NCI-H345 (cell line): ENCODE measurements around the gene RAB8B.
"Not testable (repeated sequence)": the region's sequence is repeated elsewhere in the genome, so short reads cannot be mapped to it uniquely, and the experiment has no call there.

ENCODE experiments used
- DNase-seq: peaks from one replicate; lab custom pipeline; 2025; lab: John Stamatoyannopoulos, UW

Gene RAB8B

DNA sequence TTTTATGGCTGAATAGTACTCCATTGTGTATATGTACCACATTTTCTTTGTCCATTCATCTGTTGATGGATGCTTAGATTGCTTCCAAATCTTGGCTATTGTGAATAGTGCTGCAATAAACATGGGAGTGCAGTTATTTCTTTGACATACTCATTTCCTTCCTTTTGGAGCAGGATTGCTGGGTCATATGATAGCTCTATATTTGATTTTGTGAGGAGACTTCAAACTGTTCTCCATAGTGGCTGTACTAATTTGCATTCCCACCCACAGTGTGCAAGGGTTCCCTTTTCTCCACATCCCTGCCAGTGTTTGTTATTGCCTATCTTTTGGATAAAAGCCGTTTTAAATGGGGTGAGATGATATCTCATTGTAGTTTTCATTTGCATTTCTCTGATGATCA is 47.7 kb downstream of the RAB8B start:
- not testable (repeated sequence) for DNase-seq

DNA sequence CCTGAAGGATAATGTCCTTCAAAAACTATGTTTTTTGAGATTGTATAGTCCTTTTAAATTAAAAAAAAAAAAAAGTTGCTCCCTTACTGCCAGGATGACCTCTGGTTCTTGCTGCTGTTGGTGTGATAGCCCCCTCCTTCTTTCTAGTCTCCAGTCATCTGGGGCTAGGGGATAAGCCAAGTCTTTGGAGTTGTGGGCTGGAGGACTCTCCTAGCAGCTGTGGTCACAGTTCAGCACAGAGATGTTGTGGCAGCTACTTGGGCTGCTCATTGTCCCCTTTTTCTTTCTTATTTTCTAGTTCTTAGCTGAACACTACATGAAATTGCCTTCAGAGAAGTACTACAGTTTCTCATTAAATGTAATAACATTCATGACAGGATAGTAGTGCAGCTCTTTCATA is 48.8 kb downstream of the RAB8B start:
- DNase-seq, result no peak

DNA sequence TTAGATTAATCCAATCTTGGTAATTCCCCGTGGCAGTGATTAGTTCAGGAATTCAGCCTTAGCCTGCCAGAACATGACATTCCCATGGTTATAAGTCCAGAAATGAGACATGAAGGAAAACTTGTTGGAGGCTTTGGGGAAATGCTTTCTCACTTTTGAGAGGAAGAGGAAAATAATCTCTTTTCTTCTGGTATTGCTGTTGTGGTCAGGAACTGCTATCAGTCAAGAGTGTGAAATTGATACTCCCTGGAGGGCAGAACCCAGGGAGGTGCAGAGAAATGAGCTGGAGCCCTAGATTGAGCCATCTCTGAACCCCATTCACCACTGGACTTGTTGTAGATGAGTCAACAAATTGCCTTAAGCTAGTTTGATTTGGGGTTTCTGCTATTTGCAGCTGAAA is 49.4 kb downstream of the RAB8B start:
- no peak for DNase-seq

DNA sequence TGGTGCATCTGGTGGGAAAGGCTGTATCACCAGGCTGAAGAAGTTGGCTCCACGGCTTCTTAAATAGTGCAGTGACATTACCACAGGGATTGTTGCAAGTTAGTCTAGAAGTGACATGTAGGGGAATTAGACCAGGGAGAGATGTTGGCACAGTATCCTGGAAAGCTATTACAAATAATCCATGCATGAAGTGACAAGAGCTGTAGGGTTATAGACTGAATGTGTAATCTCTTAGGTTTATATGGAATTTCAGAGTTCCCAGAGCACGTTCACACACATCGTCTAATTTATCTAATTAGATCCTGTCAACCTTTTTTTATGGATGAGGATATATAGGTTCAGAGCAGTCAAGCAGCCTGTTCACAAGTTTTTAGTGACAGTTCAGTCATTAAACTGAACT is 50.7 kb downstream of the RAB8B start:
- DNase-seq, result peak; percentile 13

DNA sequence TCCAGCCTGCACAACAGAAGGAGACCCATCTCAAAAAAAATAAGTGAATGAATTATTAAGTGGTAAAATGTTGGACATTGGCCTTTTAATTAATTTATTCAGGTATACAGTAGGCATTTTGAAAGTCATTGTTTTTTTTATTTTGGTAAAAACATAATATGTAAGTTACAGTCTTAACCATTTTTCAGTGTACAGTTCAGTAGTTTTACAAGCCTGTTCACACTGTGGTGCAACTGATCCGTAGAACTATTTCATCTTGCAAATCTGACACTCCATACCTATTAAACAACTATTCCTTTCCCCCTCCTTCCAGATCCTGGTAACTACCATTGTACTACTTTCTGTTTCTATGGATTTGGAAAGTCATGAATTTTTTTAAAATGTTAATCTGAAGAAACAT is 51.9 kb downstream of the RAB8B start:
- DNase-seq, result no peak

DNA sequence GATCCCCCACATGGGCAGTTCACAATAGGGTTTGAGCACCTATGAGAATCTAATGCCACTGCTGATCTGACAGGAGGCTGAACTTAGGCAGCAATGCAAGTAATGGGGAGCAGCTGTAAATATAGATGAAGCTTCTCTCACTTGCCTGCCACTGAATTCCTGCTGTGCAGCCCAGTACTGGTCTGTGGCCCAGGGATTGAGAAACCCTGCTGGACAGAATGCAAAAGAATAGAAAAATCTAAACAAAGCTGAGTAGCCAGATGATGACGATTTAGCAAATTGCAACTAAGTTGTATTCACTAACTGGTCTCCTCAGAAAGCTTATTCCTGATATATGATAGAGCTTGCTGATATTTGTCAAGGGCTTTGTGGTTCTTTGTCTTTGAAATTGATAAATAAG is 53.7 kb downstream of the RAB8B start:
- DNase-seq, result no peak

DNA sequence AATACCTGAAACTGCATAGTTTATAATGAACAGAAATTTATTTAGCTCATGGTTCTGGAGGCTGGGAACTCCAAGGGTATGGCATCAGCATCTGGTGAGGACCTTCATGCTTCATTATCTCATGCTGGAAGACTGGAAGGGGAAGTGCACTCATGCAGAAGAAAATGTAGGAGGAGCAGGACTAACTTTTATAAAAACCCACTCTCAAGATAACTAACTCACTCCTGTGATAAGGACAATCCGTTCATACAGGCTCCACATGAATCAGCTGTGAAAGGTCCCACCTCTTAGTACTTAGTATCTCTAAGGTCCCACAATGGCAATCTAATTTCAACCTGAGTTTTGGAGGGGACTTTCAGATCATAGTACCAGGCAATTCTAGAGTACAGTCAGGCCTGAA is 54.4 kb downstream of the RAB8B start:
- DNase-seq, result no peak

DNA sequence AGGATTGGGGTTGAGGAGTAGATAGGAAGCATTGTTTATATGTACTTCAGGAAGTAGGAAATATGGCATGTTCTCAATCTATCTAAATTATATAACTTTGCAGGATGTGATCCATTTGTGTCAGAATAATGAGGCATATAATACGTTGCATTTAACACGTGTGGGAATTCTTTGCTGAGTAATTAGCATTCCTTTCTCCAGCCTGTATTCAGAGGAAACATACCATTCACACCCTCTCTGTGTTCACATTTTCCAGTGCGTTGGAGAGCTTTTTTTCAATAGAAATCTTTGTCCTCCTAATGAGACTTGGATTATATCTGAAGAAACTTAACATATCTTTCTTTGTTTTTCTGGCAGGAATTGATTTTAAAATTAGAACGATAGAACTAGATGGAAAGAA is 55.0 kb downstream of the RAB8B start:
- DNase-seq, result no peak

DNA sequence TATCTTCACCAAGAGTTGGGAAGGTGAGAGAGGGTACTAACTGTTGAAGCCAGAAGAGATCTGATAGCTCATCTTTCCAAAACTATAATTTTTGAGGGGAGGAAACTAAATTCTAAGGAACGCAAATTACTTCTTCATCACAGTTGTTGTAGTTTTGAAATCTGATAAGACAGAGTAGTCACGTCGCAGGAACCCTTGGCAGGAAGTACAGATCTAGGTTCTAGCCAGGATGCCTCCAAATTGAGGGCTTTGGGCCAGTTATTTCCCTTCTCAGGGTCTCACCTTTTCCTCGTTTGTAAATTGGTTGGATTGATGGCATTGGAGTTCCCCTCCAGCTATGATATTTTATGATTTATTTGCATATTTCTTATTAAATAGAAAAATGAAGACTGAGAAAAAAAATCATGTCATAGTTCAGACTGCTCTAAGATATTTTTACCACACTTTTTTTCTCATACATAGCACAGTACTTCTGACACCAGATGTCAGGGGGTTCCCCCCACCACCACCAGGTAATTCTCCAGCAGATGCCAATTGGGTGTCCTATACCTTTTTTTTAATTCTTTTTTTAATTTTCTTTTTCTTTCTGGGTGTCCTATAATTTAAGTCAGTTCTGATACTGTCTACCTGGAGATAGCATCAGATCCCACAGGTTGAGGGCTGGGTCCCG is 55.7 kb downstream of the RAB8B start:
- DNase-seq, result no peak

DNA sequence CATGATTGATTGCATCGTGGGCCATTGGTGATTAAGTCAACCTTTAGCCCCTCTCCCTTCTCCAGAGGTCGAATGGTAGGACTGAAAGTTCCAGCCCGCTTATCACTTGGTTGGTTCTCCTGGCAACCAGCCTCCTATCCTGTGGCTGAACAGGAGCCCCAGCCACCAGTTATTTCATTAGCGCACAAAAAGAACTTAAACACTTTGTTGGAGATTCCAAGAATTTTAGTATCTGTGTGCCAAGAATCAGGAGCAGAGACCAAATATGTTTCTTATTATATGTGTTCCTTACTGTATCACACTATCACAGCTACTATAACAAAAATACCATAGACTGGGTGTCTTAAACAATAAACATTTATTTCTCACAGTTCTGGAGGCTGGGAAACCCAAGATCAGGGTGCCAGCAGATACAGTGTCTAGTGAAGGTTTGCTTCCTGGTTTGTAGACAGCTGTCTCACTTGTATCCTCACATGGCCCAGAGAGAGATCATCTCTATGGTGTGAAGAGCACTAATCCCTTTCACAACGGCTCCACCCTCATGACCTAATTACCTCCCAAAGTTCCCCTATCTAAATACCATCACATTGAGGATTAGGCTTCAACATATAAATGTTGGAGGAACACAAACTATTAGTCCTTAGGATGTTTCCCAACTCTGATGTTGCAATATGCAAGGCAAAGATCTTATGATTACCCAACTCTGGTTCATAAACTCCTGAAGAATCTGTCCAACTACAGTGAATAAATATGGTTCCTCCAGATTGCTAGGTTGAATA is 57.5 kb downstream of the RAB8B start:
- no peak for DNase-seq

DNA sequence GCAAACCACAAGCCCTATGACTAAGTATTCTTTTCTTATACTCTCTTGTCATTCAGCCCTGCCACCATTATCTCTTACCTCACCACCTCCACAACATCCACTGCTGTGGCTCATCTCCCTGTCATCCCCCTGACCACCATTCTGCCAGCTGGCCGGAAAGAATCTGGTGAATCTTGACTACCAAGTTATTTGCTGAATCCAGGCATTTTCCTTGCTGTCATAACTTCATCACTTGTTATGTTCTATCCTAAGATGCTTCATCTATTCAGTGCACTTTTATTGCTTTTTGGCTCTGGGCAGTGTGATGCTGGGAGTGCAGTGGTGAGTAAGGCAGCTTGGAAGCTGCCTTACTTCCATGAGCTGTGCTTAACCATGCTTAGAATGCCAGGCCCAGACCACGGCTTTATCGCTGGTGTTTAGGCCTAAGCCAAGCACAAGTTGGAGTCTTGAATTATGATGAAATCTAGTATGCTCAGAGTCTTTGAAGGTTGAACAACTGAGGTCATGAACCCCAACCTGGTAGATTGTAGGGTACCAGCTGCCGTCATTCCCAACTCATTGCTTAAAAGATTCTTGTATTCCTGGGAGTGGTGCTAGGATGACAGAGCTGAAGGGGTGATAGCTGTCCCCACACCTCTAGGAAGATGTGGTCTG is 61.0 kb downstream of the RAB8B start:
- no peak for DNase-seq

DNA sequence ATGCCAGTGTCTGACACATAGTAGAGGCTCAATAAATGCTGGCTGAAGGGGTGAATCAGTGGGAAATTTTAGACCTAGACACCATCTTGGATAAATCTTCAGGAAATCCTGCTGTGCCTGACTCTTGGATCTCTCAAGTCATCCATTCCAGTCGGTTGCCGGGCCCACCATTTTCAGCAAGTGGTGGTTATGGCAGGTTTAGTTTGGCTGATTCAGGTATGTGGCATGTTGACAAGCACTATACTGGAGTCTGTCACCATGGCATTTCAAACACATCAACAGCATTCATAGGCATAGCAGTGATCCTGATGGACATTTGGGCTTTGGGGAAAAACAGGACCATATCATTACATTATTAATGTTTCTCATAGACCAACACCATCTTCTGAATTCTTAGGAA is 62.3 kb downstream of the RAB8B start:
- no peak for DNase-seq

DNA sequence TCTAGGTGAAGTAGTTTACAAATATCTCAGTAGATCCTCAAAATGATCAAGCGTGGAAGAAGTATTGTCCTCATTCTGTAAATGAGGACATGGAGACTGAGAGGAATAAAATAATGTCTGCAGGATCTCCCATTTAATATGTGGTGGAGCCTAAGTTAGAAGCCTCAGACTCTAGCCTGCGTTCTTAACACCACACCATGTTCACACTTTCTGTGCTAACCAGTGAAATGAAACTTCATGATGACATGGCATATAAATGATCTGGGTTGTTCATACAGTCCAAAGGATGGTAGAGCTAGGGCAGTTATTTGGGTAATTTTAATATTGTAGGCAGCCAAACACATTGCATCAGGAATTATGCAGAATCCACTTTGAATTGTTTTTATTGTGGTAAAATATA is 62.9 kb downstream of the RAB8B start:
- DNase-seq, result no peak

DNA sequence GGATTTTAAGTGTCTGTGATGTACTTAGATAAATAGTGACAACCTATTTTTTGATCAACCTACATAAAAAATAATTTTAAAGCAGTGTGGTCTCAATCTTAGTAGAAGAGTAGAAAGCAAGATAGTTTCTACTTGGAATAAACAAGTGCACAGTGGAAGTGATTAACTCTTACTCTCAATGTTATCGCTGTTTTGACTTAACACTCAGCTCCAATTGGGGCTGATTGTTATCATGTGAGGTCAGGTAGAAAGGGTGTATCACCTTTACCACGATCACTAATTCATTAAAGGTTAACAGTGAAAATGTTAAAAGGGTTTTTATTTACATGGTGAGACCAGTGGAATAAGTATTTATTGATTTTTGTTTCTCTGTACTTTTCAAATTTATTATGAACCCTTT is 65.6 kb downstream of the RAB8B start:
- DNase-seq, result no peak

DNA sequence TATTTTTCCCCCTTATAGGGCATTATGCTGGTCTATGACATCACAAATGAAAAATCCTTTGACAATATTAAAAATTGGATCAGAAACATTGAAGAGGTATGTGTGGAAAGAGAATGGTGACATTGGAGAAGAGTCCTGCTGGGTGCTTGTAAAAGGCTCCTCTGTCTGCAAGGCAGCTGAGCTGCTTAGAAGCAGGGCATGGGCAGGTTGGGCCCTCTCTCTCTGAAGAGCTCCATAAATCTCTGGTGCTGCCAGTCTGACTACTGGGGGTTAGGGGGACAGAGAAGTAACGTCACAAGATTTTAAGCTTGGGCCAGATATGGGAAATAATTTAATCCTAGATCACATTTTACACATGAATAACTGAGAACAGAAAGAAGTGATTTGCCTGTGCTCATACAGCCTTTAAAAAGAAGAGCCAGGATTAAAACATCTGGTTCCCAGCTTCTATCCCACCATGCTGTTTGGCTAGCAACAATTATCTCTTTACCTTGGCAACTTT is 66.1 kb downstream of the RAB8B start:
- DNase-seq, result no peak

DNA sequence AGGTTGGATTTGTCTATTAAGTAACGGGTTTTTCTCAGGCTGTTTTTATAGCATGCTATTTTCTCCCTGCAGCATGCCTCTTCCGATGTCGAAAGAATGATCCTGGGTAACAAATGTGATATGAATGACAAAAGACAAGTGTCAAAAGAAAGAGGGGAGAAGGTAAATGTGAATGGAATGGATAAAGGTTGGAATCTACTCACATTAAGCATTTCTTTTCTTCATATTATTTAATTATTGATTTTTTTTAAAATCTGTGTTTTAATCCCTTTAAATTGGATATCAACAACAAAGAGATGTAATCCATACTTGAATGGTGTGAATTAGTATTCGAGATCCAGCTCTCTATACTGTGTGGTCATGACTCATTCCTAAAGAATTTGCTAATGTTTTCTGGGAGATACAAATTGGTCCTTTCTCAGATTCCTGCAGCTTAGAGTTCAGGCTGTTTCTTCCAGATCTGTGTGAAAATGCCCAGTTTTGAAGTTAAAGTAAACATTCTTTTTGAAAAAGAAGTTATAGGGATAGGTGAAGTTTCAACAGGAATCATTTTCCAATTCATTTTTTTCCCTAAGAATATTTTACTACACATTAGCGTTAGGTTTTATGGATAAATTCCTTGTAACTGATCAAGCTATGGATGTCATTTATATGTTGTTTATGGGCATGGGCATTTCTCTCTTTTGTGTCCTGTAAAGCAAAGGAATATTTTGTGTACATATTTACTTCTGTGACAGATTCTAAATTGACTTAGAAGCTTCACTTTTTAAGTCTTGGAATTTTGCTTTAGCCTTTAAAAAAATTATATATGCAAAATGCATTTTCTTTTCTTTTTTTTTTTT is 67.2 kb downstream of the RAB8B start:
- no peak for DNase-seq

DNA sequence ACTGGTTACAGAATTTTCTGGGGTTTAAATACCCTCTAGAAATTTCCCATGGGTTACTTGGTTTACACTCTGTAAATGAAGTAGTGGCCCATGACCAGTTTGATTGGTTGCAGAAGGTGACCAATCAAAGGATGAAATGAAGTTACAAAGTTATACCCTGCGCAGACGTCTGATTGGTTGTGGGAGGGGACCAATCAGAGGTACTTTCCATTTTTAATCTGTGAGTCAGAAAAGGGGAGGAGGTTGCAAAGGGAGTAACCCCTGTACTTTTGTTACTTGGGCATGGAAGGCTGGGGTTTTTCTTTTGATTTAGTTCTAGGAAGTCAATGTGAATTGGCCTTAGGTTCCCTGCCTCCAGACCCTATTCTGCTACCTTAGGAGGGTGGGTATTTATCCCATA is 69.3 kb downstream of the RAB8B start:
- no peak for DNase-seq

DNA sequence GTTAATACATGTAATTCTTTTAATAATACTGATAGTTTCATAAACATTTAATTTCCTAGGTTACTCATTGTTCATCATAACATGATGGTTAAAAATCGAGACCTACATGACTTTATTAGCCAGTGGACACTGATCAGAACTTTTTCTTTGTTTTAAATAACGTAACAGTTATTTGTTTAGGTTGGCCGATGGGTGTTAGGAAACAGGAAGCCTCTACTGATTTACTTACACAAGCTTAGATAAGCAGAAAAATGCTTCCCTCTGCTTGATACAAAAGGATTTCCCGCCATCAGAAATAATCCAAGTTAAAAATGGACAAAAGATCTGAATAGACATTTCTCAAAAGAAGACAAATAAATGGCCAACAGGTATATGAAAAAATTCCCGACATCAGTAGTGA is 71.4 kb downstream of the RAB8B start:
- no peak for DNase-seq

DNA sequence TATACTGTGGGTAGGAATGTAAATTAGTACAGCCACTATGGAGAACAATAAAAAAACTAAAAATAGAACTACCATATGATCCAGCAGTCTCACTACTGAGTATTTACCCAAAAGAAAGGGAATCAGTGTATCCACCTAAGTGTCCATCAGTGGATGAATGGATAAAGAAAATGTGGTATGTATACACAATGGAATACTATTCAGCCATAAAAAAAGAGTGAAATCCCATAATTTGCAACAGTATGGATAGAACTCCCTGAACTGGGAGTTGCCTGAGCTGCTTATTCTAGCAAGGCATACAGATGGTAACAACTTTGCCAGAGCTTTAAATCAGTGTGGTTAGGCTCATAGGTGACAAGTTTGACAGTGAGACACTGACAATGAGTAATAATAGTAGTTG is 71.9 kb downstream of the RAB8B start:
- DNase-seq, result no peak

DNA sequence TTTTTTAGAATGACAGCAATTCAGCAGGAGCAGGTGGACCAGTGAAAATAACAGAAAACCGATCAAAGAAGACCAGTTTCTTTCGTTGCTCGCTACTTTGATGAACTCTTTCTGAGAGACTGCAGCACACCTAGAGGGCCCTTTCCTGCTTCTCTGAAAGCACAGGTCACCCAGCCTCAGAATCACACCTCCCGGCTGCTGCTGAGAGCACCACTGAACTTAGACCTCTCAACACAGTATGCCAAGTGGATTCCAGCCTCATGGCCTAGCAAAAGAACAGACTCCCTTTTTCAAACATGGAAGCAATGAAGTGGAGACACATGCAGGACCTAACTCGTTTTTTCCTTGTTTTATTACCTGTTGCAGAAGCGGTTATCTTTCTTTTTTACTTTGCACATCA is 74.1 kb downstream of the RAB8B start:
- no peak for DNase-seq

DNA sequence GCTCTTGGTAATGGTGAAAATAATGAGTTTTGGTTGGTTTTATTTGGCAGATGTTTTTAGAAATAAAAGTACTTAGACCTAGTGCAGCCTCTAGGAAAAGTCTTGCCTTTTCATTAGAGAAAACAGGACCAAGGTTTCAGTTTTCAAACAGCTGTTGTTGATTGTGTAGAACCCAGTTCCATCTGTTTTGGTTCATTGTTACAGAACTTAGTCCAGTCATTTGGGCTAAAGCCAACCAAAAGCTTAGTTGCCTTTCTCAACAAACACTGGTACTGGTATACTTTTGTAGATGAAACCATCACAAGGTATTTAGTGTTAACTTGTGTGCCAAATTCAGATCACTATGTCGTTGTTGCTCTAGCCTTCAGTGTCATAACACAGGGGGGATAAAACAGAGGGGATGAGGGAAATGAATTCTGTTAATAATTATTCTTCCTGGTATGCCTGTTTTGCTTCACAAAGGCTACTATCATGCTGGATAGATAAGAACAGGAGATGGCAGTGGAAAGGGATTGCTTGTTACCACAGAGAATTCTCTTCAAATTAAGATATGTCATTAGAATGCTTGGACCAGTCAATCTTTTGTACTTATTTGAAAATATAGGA is 75.4 kb downstream of the RAB8B start:
- no peak for DNase-seq

DNA sequence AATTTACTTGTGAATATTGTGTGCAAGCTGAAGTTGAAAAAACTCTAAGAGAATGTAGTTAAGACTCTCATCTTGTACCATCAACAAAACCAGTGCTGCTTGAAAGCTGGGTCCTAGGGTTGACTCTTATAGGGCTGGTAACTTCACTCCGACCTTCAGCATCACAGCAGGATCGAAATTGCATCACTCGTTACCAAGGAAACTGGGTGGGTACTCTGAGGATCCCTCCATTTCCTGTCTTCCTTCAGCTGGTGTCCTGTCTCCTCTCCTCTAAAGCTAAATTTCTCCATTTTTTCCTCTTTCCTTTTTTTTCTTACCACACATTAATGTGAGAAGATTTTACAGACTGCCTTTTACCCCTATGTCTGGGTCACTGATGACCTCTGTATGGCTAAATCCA is 85.0 kb downstream of the RAB8B start:
- DNase-seq, result no peak
